ENCODE results near the gene MLH3.

The MLH3 gene

DNA sequence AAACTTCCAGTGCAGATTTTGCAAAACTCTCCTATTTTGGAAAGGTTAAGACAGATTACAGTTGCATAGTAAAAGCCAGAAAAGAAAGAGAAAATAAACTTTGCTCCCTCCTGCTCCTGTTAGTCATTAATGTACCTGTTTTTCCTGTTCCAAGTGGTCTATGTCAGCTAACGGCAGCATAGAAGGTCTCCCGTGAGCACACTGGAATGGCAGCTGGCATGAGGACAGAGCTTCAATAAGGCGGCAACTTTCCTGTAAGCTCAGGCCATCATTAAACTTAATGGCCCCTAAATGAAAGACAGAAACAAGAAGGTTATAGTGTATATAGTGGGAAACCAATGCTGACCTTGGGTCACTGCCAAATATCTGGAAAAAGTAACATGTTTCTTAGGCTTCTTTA, 32.6 kb downstream of the MLH3 start:
- Histone ChIP-seq H3K9ac (ENCODE audit: low read length) (no peak overlapping the region), H3K27ac (ENCODE audit: low read depth, low read length) (no peak overlapping the region), H3K36me3 (ENCODE audit: control insufficient read depth, insufficient read depth, low read length) (peaks cover 22% of the 10 kb centered on the region)

GRCh38 chr14:75016815-75017214, 34.5 kb downstream of the MLH3 start:
- Histone ChIP-seq H3K9ac (ENCODE audit: low read length) (no peak overlapping the region), H3K36me3 (ENCODE audit: control insufficient read depth, insufficient read depth, low read length) (peaks cover 18% of the 10 kb centered on the region), H3K4me3 (ENCODE audit: low read length) (no peak overlapping the region), H3K27me3 (ENCODE audit: control insufficient read depth, insufficient read depth, low read length) (no peaks in the 10 kb centered on the region), H3K27ac (ENCODE audit: low read depth, low read length) (no peak overlapping the region), H3K4me1 (ENCODE audit: control insufficient read depth, insufficient read depth, low read length) (no peaks in the 10 kb centered on the region)

More for the DNA sequence above, 32.6 kb downstream of the MLH3 start:
- Histone ChIP-seq H3K27me3 (ENCODE audit: control insufficient read depth, insufficient read depth, low read length) (no peaks in the 10 kb centered on the region), H3K4me1 (ENCODE audit: control insufficient read depth, insufficient read depth, low read length) (no peaks in the 10 kb centered on the region), H3K4me3 (ENCODE audit: low read length) (no peak overlapping the region)

GRCh38 chr14:75015496-75015895, 35.8 kb downstream of the MLH3 start:
- Histone ChIP-seq H3K36me3 (ENCODE audit: control insufficient read depth, insufficient read depth, low read length) (peaks cover 18% of the 10 kb centered on the region), H3K27me3 (ENCODE audit: control insufficient read depth, insufficient read depth, low read length) (no peaks in the 10 kb centered on the region), H3K9ac (ENCODE audit: low read length) (no peak overlapping the region), H3K4me1 (ENCODE audit: control insufficient read depth, insufficient read depth, low read length) (no peaks in the 10 kb centered on the region), H3K4me3 (ENCODE audit: low read length) (no peak overlapping the region), H3K27ac (ENCODE audit: low read depth, low read length) (no peak overlapping the region)

DNA sequence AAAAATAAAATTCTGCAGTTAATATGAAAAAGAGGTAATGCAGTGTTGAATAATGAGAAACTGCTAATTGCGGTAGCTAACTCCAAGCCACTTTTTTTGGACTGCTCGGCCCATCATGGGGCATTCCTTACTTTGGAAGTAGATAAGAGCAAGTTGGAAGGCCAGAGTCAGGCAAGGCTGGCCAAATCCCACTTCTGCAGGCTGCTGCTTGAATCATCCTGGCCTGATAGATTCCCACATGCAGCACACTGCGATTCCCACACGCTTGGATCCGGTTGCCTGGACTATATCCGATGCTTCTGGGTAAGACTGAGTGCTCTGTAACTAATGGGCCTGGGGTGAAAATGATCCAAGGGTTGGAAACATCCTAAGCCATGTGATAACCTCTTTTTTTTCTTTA, 38.0 kb downstream of the MLH3 start:
- Histone ChIP-seq H3K9ac (ENCODE audit: low read length) (no peak overlapping the region), H3K27me3 (ENCODE audit: control insufficient read depth, insufficient read depth, low read length) (no peaks in the 10 kb centered on the region), H3K36me3 (ENCODE audit: control insufficient read depth, insufficient read depth, low read length) (peaks cover 22% of the 10 kb centered on the region), H3K27ac (ENCODE audit: low read depth, low read length) (no peak overlapping the region), H3K4me1 (ENCODE audit: control insufficient read depth, insufficient read depth, low read length) (no peaks in the 10 kb centered on the region), H3K4me3 (ENCODE audit: low read length) (no peak overlapping the region)

DNA sequence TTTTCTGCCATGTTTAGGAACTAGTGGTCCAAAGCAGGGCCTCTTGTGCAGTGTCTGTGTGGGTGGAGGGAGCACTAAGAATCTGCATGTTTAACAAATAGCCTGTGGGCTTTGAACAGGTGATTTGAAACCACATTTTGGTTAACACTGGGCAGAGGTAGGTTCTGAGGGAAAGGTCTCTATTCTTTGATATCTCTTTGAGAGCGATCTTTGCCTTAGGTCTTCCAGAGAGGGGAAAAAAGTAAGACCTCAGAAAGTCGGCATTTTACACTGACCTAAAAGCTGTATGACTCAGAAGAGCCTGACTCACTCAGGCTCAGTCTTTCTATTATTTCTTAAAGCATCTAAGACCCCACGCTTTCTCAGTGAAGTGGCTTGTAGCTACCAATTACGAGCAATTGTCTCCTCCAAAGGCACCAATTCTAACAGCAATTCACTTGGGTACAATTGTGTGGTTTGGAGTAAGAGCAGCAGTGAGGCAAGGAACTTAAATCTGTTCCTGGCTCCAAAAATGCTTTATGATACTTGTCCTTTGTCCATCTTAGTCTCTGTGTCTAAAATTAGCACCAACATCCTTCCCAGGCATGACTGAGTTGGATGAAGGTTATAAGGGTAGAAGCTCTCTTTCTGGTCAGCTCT, 39.8 kb downstream of the MLH3 start:
- no peaks in the 10 kb centered on the region for H3K4me1 ChIP-seq (ENCODE audit: control insufficient read depth, insufficient read depth, low read length)
- no peak overlapping the region for H3K9ac ChIP-seq (ENCODE audit: low read length)
- H3K4me3 ChIP-seq (ENCODE audit: low read length), result no peak overlapping the region
- no peak overlapping the region for H3K27ac ChIP-seq (ENCODE audit: low read depth, low read length)
- H3K36me3 ChIP-seq (ENCODE audit: control insufficient read depth, insufficient read depth, low read length), result peaks cover 24% of the 10 kb centered on the region
- no peaks in the 10 kb centered on the region for H3K27me3 ChIP-seq (ENCODE audit: control insufficient read depth, insufficient read depth, low read length)

- Histone ChIP-seq H3K27ac (ENCODE audit: low read depth, low read length) (no peak overlapping the region), H3K36me3 (ENCODE audit: control insufficient read depth, insufficient read depth, low read length) (peaks cover 28% of the 10 kb centered on the region)
Observed at GRCh38 chr14:75010472-75011093, 40.7 kb downstream of the MLH3 start.

GRCh38 chr14:75009176-75009575, 42.1 kb downstream of the MLH3 start:
- peaks cover 25% of the 10 kb centered on the region for H3K36me3 ChIP-seq (ENCODE audit: control insufficient read depth, insufficient read depth, low read length)
- no peaks in the 10 kb centered on the region for H3K27me3 ChIP-seq (ENCODE audit: control insufficient read depth, insufficient read depth, low read length)

More at GRCh38 chr14:75010472-75011093, 40.7 kb downstream of the MLH3 start:
- Histone ChIP-seq H3K27me3 (ENCODE audit: control insufficient read depth, insufficient read depth, low read length) (no peaks in the 10 kb centered on the region), H3K9ac (ENCODE audit: low read length) (no peak overlapping the region), H3K4me3 (ENCODE audit: low read length) (no peak overlapping the region), H3K4me1 (ENCODE audit: control insufficient read depth, insufficient read depth, low read length) (no peaks in the 10 kb centered on the region)

GRCh38 chr14:75005357-75005756, 45.9 kb downstream of the MLH3 start:
- no peak overlapping the region for H3K9ac ChIP-seq (ENCODE audit: low read length)
- H3K36me3 ChIP-seq (ENCODE audit: control insufficient read depth, insufficient read depth, low read length), result peaks cover 23% of the 10 kb centered on the region
- H3K27me3 ChIP-seq (ENCODE audit: control insufficient read depth, insufficient read depth, low read length), result no peaks in the 10 kb centered on the region
- H3K4me1 ChIP-seq (ENCODE audit: control insufficient read depth, insufficient read depth, low read length), result peaks cover 5% of the 10 kb centered on the region
- no peak overlapping the region for H3K27ac ChIP-seq (ENCODE audit: low read depth, low read length)
- no peak overlapping the region for H3K4me3 ChIP-seq (ENCODE audit: low read length)

More at GRCh38 chr14:75009176-75009575, 42.1 kb downstream of the MLH3 start:
- H3K27ac ChIP-seq (ENCODE audit: low read depth, low read length), result no peak overlapping the region
- H3K9ac ChIP-seq (ENCODE audit: low read length), result no peak overlapping the region
- H3K4me1 ChIP-seq (ENCODE audit: control insufficient read depth, insufficient read depth, low read length), result no peaks in the 10 kb centered on the region
- no peak overlapping the region for H3K4me3 ChIP-seq (ENCODE audit: low read length)

- H3K9ac ChIP-seq (ENCODE audit: low read length), result peak overlapping the region; percentile 12
- H3K4me3 ChIP-seq (ENCODE audit: low read length), result peak overlapping the region; percentile 88
- peak overlapping the region; percentile 74 for H3K27ac ChIP-seq (ENCODE audit: low read depth, low read length)
- H3K36me3 ChIP-seq (ENCODE audit: control insufficient read depth, insufficient read depth, low read length), result peaks cover 13% of the 10 kb centered on the region
- H3K4me1 ChIP-seq (ENCODE audit: control insufficient read depth, insufficient read depth, low read length), result peaks cover 5% of the 10 kb centered on the region
- no peaks in the 10 kb centered on the region for H3K27me3 ChIP-seq (ENCODE audit: control insufficient read depth, insufficient read depth, low read length)
Observed at GRCh38 chr14:75003250-75004027, 47.8 kb downstream of the MLH3 start.

DNA sequence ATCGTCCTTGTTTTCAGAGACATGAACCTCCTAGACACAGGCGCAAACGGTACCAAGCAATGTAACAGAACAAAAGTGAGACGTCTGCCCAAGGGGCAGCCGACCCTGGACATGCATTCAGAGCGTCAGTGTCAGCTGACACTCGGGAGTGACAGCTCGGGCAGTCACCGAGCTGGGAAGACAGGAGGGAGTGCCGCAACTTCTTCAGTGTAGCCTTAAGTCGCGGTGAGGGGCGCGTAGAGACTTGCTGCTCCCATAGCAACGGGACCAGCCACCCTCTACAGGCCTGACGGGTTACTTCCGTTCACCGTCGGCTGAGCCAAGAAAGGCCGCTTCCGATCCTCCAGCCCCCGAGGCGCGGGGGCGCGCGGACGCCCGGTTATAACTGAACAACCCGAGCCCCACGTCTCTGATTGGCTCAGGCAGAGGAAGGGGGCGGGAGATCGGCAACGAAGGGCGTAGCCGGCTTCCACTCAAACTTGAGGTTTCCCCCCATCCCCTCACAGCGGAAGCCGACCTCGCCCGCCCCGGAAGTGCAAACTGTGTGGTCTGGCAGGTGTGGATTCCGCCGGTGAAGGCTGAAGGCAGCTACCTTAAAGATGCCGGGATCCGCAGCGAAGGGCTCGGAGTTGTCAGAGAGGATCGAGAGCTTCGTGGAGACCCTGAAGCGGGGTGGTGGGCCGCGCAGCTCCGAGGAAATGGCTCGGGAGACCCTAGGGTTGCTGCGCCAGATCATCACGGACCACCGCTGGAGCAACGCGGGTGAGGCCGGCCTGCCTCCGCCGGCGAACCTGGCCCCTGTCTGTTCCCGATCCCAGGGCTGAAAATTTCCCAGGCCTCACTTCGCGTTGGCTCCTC, 48.6 kb downstream of the MLH3 start, which contains the start of gene EIF2B2:
Gene EIF2B2, plus strand, starts transcription at position 530 of the 858 bp plus-strand sequence. Its CDS starts 70 bp downstream, at position 600.
- no peaks in the 10 kb centered on the region for H3K27me3 ChIP-seq (ENCODE audit: control insufficient read depth, insufficient read depth, low read length)
- peaks cover 13% of the 10 kb centered on the region for H3K36me3 ChIP-seq (ENCODE audit: control insufficient read depth, insufficient read depth, low read length)
- H3K27ac ChIP-seq (ENCODE audit: low read depth, low read length), result peak within 1 kb of the TSS; percentile 81
- H3K9ac ChIP-seq (ENCODE audit: low read length), result peak within 1 kb of the TSS; percentile 49
- H3K4me3 ChIP-seq (ENCODE audit: low read length), result peak within 1 kb of the TSS; percentile 88
- H3K4me1 ChIP-seq (ENCODE audit: control insufficient read depth, insufficient read depth, low read length), result peaks cover 5% of the 10 kb centered on the region

DNA sequence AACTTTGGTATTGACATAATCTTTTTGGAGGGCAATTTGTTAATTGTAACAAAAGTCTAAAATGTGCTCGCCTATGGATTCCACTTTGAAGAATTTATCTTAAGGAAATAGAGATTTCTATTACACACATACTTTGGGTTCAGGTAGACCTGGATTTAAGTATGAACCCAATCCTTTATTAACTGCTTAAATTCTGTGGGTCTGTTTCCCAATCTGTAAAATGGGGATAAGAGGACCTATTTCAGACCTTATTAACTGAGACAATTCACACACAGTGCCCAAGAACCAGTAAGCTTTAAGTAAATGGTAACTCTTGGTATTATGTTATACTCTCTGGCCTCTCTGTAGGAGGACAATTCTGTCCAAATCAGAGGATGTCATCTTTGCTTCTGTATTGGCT, 49.4 kb downstream of the MLH3 start:
- Histone ChIP-seq H3K36me3 (ENCODE audit: control insufficient read depth, insufficient read depth, low read length) (peaks cover 9% of the 10 kb centered on the region), H3K9ac (ENCODE audit: low read length) (no peak overlapping the region), H3K4me1 (ENCODE audit: control insufficient read depth, insufficient read depth, low read length) (peaks cover 5% of the 10 kb centered on the region), H3K27me3 (ENCODE audit: control insufficient read depth, insufficient read depth, low read length) (no peaks in the 10 kb centered on the region), H3K27ac (ENCODE audit: low read depth, low read length) (peak overlapping the region; percentile 81), H3K4me3 (ENCODE audit: low read length) (peak overlapping the region; percentile 88)

GRCh38 chr14:75001261-75001660, 50.0 kb downstream of the MLH3 start:
- Histone ChIP-seq H3K9ac (ENCODE audit: low read length) (no peak overlapping the region), H3K36me3 (ENCODE audit: control insufficient read depth, insufficient read depth, low read length) (peaks cover 3% of the 10 kb centered on the region), H3K4me3 (ENCODE audit: low read length) (no peak overlapping the region), H3K27ac (ENCODE audit: low read depth, low read length) (no peak overlapping the region), H3K27me3 (ENCODE audit: control insufficient read depth, insufficient read depth, low read length) (no peaks in the 10 kb centered on the region), H3K4me1 (ENCODE audit: control insufficient read depth, insufficient read depth, low read length) (peaks cover 5% of the 10 kb centered on the region)
